SK-N-SH (cell line): ENCODE data around the gene GAN. TPM values are rescaled to one million over a fixed set of nuclear protein-coding genes. Genes with fewer than 3 reads are reported as not detected.
A peak's percentile ranks its signal among the peaks of the same experiment; 100 is the strongest.
"Not testable (repeated sequence)": the region's sequence is repeated elsewhere in the genome, so short reads cannot be mapped to it uniquely, and the experiment has no call there.

ENCODE experiments used
- CTCF ChIA-PET: fragments of 300-600, 350-600 bp; formaldehyde crosslinking; extraction: SDS; loops from one replicate; lab custom pipeline; 2021; lab: Yijun Ruan, JAX
- POLR2A ChIA-PET: fragments of 350-600 bp; sonication (Branson Sonifier 250); formaldehyde crosslinking; extraction: SDS; loops from one replicate; lab custom pipeline; 2020; ENCODE audit warnings: antibody characterized with exemption, inconsistent platforms; lab: Yijun Ruan, JAX
- DNase-seq: peaks from one replicate; pipeline ENCODE4 v3.0.0; 2012
- H2AFZ ChIP-seq: fragments of 200-600 bp; sonication (generic); 2 replicates; pipeline ENCODE4 v1.8.1; 2016; ENCODE audit warnings: antibody characterized with exemption, mild to moderate bottlenecking, low read depth
- H3F3A ChIP-seq: fragments of 200-600 bp; sonication (generic); replicated peaks from 2 replicates; pipeline ENCODE3; 2016; ENCODE audit warnings: antibody characterized with exemption, mild to moderate bottlenecking; ENCODE audit not compliant: insufficient read depth
- H3K27ac ChIP-seq, 2 experiments: fragments of 200-500 bp in 1 of 2; fragments of 200-600 bp in 1 of 2; sonication (Bioruptor generic) in 1 of 2; sonication (generic), shearing (Covaris generic) in 1 of 2; 2 replicates each; pipeline versions ENCODE4 v1.5.1 to v1.6.1; 2014 to 2016; ENCODE audit warnings: low read depth in 2 of 2, inconsistent platforms in 1 of 2, low read length in 1 of 2, mild to moderate bottlenecking in 1 of 2, mixed read lengths in 1 of 2
- H3K27me3 ChIP-seq: fragments of 200-600 bp; sonication (generic), shearing (Covaris generic); 2 replicates; pipeline ENCODE4 v1.6.1; 2016; ENCODE audit warnings: mixed run types; ENCODE audit not compliant: insufficient read depth
- H3K36me3 ChIP-seq, 2 experiments: fragments of 200-500 bp in 1 of 2; fragments of 200-600 bp in 1 of 2; sonication (Bioruptor generic) in 1 of 2; sonication (generic) in 1 of 2; replicated peaks in 1 of 2; 2 replicates each; pipeline versions ENCODE3 to v1.5.1; 2014 to 2016; ENCODE audit warnings: low read length in 1 of 2, mild to moderate bottlenecking in 1 of 2; ENCODE audit not compliant: insufficient read depth in 2 of 2, control insufficient read depth in 1 of 2
- H3K4me1 ChIP-seq, 2 experiments: fragments of 200-500 bp in 1 of 2; fragments of 200-600 bp in 1 of 2; sonication (Bioruptor generic) in 1 of 2; sonication (generic), shearing (Covaris generic) in 1 of 2; 2 replicates each; pipeline versions ENCODE4 v1.5.1 to v1.6.1; 2014 to 2016; ENCODE audit warnings: low read depth in 1 of 2, low read length in 1 of 2, mixed run types in 1 of 2; ENCODE audit not compliant: insufficient read depth in 2 of 2, control insufficient read depth in 1 of 2
- H3K4me2 ChIP-seq: fragments of 200-600 bp; sonication (generic), shearing (Covaris generic); 2 replicates; pipeline ENCODE4 v1.6.1; 2017; ENCODE audit warnings: mixed run types
- H3K4me3 ChIP-seq, 2 experiments: fragments of 200-500 bp in 1 of 2; fragments of 200-600 bp in 1 of 2; sonication (Bioruptor generic) in 1 of 2; sonication (generic), shearing (Covaris generic) in 1 of 2; 2 replicates each; pipeline versions ENCODE4 v1.5.1 to v1.8.1; 2014 to 2016; ENCODE audit warnings: low read depth in 2 of 2, inconsistent platforms in 1 of 2, low read length in 1 of 2, mild to moderate bottlenecking in 1 of 2, mixed read lengths in 1 of 2, moderate library complexity in 1 of 2
- H3K79me2 ChIP-seq: fragments of 200-600 bp; sonication (generic); 2 replicates; pipeline ENCODE4 v1.8.1; 2017; ENCODE audit warnings: mild to moderate bottlenecking; ENCODE audit not compliant: insufficient read depth
- H3K9ac ChIP-seq: fragments of 200-600 bp; sonication (generic); 2 replicates; pipeline ENCODE4 v1.6.1; 2017; ENCODE audit warnings: mixed run types
- H3K9me2 ChIP-seq: fragments of 200-600 bp; sonication (generic); 2 replicates; pipeline ENCODE4 v1.6.1; 2017; ENCODE audit warnings: mixed run types
- H3K9me3 ChIP-seq: fragments of 200-600 bp; sonication (generic); 2 replicates; pipeline ENCODE4 v1.6.1; 2017; ENCODE audit warnings: mixed run types, mild to moderate bottlenecking, moderate library complexity
- H4K20me1 ChIP-seq: fragments of 200-600 bp; sonication (generic); 2 replicates; pipeline ENCODE4 v1.6.1; 2017; ENCODE audit warnings: mild to moderate bottlenecking, mixed run types; ENCODE audit not compliant: insufficient read depth
- FOSL2 ChIP-seq: IDR thresholded peaks from 2 replicates; pipeline ENCODE4 v1.4.0; 2012; ENCODE audit warnings: low read depth, mild to moderate bottlenecking, moderate library complexity, borderline replicate concordance
- FOXM1 ChIP-seq: IDR thresholded peaks from 2 replicates; pipeline ENCODE4 v1.4.0; 2012; ENCODE audit warnings: low read depth, mild to moderate bottlenecking
- NRF1 ChIP-seq: IDR thresholded peaks from 2 replicates; pipeline ENCODE4 v1.6.1; 2012; ENCODE audit warnings: low read depth, mild to moderate bottlenecking, low read length
- PBX3 ChIP-seq: IDR thresholded peaks from 2 replicates; pipeline ENCODE4; 2012
- RAD21 ChIP-seq: IDR thresholded peaks from 2 replicates; pipeline ENCODE4 v1.6.1; 2012; ENCODE audit warnings: mild to moderate bottlenecking, low read length
- RCOR1 ChIP-seq: fragments of 150-350 bp; IDR thresholded peaks from 2 replicates; pipeline ENCODE4 v1.6.1; 2017; ENCODE audit warnings: antibody characterized with exemption, low read length
- REST ChIP-seq: IDR thresholded peaks from 2 replicates; pipeline ENCODE4 v1.6.1; 2012; ENCODE audit warnings: mild to moderate bottlenecking, low read depth, low read length, moderate library complexity
- RXRA ChIP-seq: IDR thresholded peaks from 2 replicates; pipeline ENCODE4 v1.4.0; 2012; ENCODE audit warnings: low read depth, mild to moderate bottlenecking, borderline replicate concordance
- TEAD4 ChIP-seq: IDR thresholded peaks from 2 replicates; pipeline ENCODE4 v1.4.0; 2012; ENCODE audit warnings: mild to moderate bottlenecking, borderline replicate concordance; ENCODE audit not compliant: insufficient read depth
- WGBS: methylation state at CpG from one replicate; pipeline ENCODE4 v1.1.6; 2017; ENCODE audit warnings: low lambda C conversion rate; 5-methylcytosine and 5-hydroxymethylcytosine counted together
- polyA plus RNA-seq, 3 experiments: library from polyadenylated mRNA; depleted of rRNA; stranded (reverse); fragments of >200 nt; gene quantifications; 2 replicates each; pipeline ENCODE4 v1.2.3, GENCODE V29; 2012

Gene GAN
- polyA plus RNA-seq, 1 of the 3 experiments (the other 2 are of a cell fraction) = 0.79 TPM

GRCh38 chr16:81403601-81404391, 89.0 kb downstream of the GAN start (continued):
- TF ChIP-seq REST = peak; percentile 42; the same call in 1 of the 2 replicates
- TF ChIP-seq PBX3 = no peak
- TF ChIP-seq NRF1 = no peak
- TF ChIP-seq RXRA = no peak
- no peak for TF ChIP-seq FOSL2
- no peak for TF ChIP-seq RCOR1
- peak; percentile 97 for TF ChIP-seq RAD21
- no peak for TF ChIP-seq FOXM1
- TF ChIP-seq TEAD4 = no peak

GRCh38 chr16:81405002-81405401, 90.2 kb downstream of the GAN start:
- CTCF ChIA-PET = interaction anchor here (1.0 to 4.9 kb wide), 12 partner anchors 9 to 319 kb away, joined by 3 to 35 read pairs (median 12); no protein-coding TSS in a partner anchor
- H3K9me3 ChIP-seq, H4K20me1 ChIP-seq, H3K36me3 ChIP-seq, H3K27me3 ChIP-seq, H3K79me2 ChIP-seq, H3K4me2 ChIP-seq, H3K4me3 ChIP-seq, POLR2A ChIA-PET, DNase-seq, H2AFZ ChIP-seq, H3K9ac ChIP-seq, H3K4me1 ChIP-seq, H3K9me2 ChIP-seq: not testable (repeated sequence)
- Histone ChIP-seq H3F3A (peaks cover 16% of the 10 kb centered on the region), H3K27ac (peak overlapping the region in 1 of 2 experiments; percentile 64; a peak in 2 of 4 replicates)
- WGBS = 100% methylated on average over 2 of the region's 2 CpGs
